Keratinocyte (primary cell): Measurements from ENCODE around the gene PNPLA7. TPM values are rescaled to one million over a fixed set of nuclear protein-coding genes. Genes with fewer than 3 reads are reported as not detected.

ENCODE experiments used
- DNase-seq: peaks from one replicate; pipeline ENCODE4 v3.0.0-alpha.2; 2011; ENCODE audit warnings: low read depth, missing footprints, low spot score
- FAIRE-seq: peaks from 2 replicates; lab custom pipeline; 2011; peaks lifted over from hg19 to GRCh38; lab: Jason Lieb, UNC
- H2AFZ ChIP-seq: 2 replicates; pipeline ENCODE4 v1.6.0; 2012; ENCODE audit warnings: low read length, control low read depth, inconsistent platforms; ENCODE audit not compliant: control insufficient read depth
- H3K27ac ChIP-seq: 2 replicates; pipeline ENCODE4 v1.5.1; 2011; ENCODE audit warnings: low read length; ENCODE audit not compliant: control insufficient read depth, insufficient read depth
- H3K27me3 ChIP-seq: 3 replicates; pipeline ENCODE4 v1.6.0; 2011; ENCODE audit warnings: low read length; ENCODE audit not compliant: control insufficient read depth, insufficient read depth; ENCODE audit errors: extremely low read depth
- H3K36me3 ChIP-seq, 2 experiments: 2 replicates in 1 of 2; 3 replicates in 1 of 2; pipeline ENCODE4 v1.5.1; 2011; ENCODE audit warnings: low read length in 2 of 2, mild to moderate bottlenecking in 1 of 2; ENCODE audit not compliant: control insufficient read depth in 2 of 2, insufficient read depth in 2 of 2; ENCODE audit errors: extremely low read depth in 1 of 2
- H3K4me1 ChIP-seq: 3 replicates; pipeline ENCODE4 v1.5.1; 2011; ENCODE audit warnings: low read length; ENCODE audit not compliant: control insufficient read depth, insufficient read depth; ENCODE audit errors: extremely low read depth
- H3K4me2 ChIP-seq: 3 replicates; pipeline ENCODE4 v1.6.0; 2011; ENCODE audit warnings: low read depth, low read length; ENCODE audit not compliant: control insufficient read depth, insufficient read depth; ENCODE audit errors: extremely low read depth
- H3K4me3 ChIP-seq, 3 experiments: fragments of 200-600 bp in 1 of 3; sonication (generic) in 1 of 3; 2 replicates in 2 of 3; 3 replicates in 1 of 3; pipeline ENCODE4 v1.5.1; 2011 to 2016; ENCODE audit warnings: low read length in 3 of 3, mild to moderate bottlenecking in 3 of 3, control low read depth in 2 of 3, inconsistent platforms in 1 of 3, low read depth in 1 of 3, mixed read lengths in 1 of 3, mixed run types in 1 of 3, moderate library complexity in 1 of 3; ENCODE audit not compliant: control insufficient read depth in 2 of 3, insufficient read depth in 2 of 3; ENCODE audit errors: extremely low read depth in 1 of 3
- H3K79me2 ChIP-seq: 2 replicates; pipeline ENCODE4 v1.6.0; 2012; ENCODE audit warnings: low read length; ENCODE audit not compliant: control insufficient read depth, insufficient read depth
- H3K9ac ChIP-seq: 3 replicates; pipeline ENCODE4 v1.6.0; 2011; ENCODE audit warnings: low read length; ENCODE audit not compliant: control insufficient read depth, insufficient read depth; ENCODE audit errors: extremely low read depth
- H3K9me1 ChIP-seq: 3 replicates; pipeline ENCODE4 v1.6.0; 2011; ENCODE audit warnings: low read length; ENCODE audit not compliant: control insufficient read depth, insufficient read depth; ENCODE audit errors: extremely low read depth
- H3K9me3 ChIP-seq: 2 replicates; pipeline ENCODE4 v1.5.1; 2012; ENCODE audit warnings: low read depth, low read length; ENCODE audit not compliant: control insufficient read depth
- H4K20me1 ChIP-seq: 3 replicates; pipeline ENCODE4 v1.6.0; 2011; ENCODE audit warnings: low read length; ENCODE audit not compliant: control insufficient read depth, insufficient read depth; ENCODE audit errors: extremely low read depth
- EZH2 ChIP-seq: IDR thresholded peaks from one replicate; pipeline ENCODE4 v1.6.1; 2012; ENCODE audit warnings: inconsistent platforms, mild to moderate bottlenecking, low read length, moderate library complexity
- dilution Hi-C: fragments of 300-500 bp; cut with MboI; formaldehyde crosslinking; loops from one replicate; pipeline ENCODE4 v1.7.0; 2020; ENCODE audit warnings: low sequenced_read_pairs; ENCODE audit not compliant: extremely low pct_ligation_motif_present
- polyA plus RNA-seq, 5 experiments: library from polyadenylated mRNA; depleted of rRNA in 3 of 5; stranded (reverse) in 3 of 5; stranded (forward) in 1 of 5; unstranded in 1 of 5; fragments of >200 nt; gene quantifications; 1 replicate in 1 of 5; 2 replicates in 3 of 5; 3 replicates in 1 of 5; pipeline versions ENCODE4 v1.2.1 to v1.2.3, GENCODE V29; 2011 to 2012; ENCODE audit warnings: missing spikeins in 2 of 5, low read depth in 1 of 5, low replicate concordance in 1 of 5
- TF ChIP-seq, protein P1 (sequence below), 3 experiments: IDR thresholded peaks in 1 of 3; conservative IDR thresholded peaks in 1 of 3; optimal IDR thresholded peaks in 1 of 3; 2 replicates in 2 of 3; 3 replicates in 1 of 3; pipeline versions ENCODE3 to v1.5.1; 2011; ENCODE audit warnings: low read length in 3 of 3, mild to moderate bottlenecking in 3 of 3, moderate library complexity in 2 of 3, control low read depth in 1 of 3, inconsistent platforms in 1 of 3; ENCODE audit not compliant: insufficient read depth in 2 of 3; ENCODE audit errors: extremely low read depth in 1 of 3

PNPLA7 gene
- polyA plus RNA-seq, 1 donor (not counting 4 experiments of a cell fraction or from before 2014, with no cell fraction given): 0.34 TPM

DNA sequence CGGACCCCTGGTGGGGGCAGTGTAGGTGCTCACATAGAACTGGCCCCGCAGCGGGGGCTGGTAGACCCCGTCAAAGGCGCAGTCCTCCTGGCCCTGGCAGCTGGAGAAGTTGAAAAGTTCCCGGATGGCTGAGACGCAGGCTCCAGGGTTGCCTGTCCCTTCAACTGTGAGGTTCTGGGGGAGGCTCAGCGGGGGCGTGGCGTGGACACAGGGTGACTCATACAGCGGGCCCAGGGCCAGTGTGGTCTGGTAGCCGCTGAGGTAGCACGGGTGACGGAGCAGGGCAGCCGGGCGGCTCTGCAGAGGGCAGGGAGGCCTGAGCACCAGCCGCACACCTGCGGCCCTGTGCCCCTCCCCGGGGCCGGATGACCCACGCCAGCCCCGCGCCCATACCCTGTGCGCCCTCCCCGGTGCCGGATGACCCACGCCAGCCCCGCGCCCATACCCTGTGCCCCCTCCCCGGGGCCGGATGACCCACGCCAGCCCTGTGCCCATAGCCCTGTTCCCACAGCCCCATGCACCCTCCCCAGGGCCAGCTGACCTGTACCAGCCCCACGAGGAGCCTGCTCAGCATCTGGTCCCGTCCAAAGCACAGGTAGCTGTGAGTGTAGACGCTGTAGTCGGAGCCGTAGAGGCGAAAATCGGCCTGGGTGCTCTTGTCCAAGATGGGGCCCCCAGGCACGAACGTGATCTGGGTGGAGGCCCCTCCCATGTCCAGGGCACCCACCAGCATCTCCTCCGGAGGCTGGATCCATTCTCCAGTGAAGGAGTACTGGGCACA, 114.0 kb downstream of the PNPLA7 start:
- H3K4me3 ChIP-seq: no peak overlapping the region

DNA sequence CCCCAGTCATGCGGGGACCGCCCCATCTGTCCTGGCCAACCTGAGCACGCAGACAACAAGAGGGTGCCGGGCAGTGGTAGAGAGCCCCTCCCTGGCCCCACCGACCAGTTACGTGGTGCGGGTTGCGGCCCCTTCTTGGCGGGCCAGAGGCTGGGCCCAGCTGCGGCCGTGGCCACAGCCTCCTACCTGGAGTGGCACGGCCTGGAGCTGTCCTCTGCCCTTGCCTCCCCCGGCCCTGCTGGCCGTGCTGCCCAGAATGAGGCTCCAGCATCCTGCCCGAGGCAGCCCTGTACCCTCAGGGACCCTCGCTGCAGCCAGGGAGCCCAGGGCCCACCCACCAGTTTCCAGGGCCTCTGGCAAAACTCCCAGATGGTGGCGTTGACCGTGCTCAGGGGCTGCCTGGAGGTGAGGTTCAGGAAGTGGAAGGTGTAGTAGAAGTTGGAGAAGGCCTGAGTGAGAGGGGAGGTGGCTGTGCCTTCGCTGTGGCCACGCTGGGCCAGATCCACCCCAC, 114.8 kb downstream of the PNPLA7 start:
- Histone ChIP-seq H4K20me1 (no peaks in the 10 kb centered on the region), H3K4me3 (no peak overlapping the region), H3K36me3 (no peaks in the 10 kb centered on the region), H3K27me3 (peaks cover 20% of the 10 kb centered on the region), H3K79me2 (no peaks in the 10 kb centered on the region), H3K9me3 (no peaks in the 10 kb centered on the region), H3K9me1 (no peaks in the 10 kb centered on the region), H2AFZ (no peak overlapping the region), H3K4me2 (no peak overlapping the region), H3K27ac (no peak overlapping the region), H3K4me1 (no peaks in the 10 kb centered on the region), H3K9ac (no peak overlapping the region)
- no peak for TF ChIP-seq EZH2
- TF ChIP-seq, protein P1, sequence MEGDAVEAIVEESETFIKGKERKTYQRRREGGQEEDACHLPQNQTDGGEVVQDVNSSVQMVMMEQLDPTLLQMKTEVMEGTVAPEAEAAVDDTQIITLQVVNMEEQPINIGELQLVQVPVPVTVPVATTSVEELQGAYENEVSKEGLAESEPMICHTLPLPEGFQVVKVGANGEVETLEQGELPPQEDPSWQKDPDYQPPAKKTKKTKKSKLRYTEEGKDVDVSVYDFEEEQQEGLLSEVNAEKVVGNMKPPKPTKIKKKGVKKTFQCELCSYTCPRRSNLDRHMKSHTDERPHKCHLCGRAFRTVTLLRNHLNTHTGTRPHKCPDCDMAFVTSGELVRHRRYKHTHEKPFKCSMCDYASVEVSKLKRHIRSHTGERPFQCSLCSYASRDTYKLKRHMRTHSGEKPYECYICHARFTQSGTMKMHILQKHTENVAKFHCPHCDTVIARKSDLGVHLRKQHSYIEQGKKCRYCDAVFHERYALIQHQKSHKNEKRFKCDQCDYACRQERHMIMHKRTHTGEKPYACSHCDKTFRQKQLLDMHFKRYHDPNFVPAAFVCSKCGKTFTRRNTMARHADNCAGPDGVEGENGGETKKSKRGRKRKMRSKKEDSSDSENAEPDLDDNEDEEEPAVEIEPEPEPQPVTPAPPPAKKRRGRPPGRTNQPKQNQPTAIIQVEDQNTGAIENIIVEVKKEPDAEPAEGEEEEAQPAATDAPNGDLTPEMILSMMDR (optimal IDR thresholded peaks at IDR 0.05 in 1 of 3, IDR thresholded peaks at IDR 0.05 in 1 of 3, conservative IDR thresholded peaks at IDR 0.05 in 1 of 3; ENCODE audit: extremely low read depth in 1 of 3, insufficient read depth in 2 of 3, low read length in 3 of 3): no peak
- dilution Hi-C loops: no loop called here
- no peak for DNase-seq
- FAIRE-seq: no peak

More for the DNA sequence above, 114.0 kb downstream of the PNPLA7 start:
- Histone ChIP-seq H2AFZ (no peak overlapping the region), H3K27me3 (peaks cover 20% of the 10 kb centered on the region), H3K36me3 (no peaks in the 10 kb centered on the region), H3K4me1 (no peaks in the 10 kb centered on the region), H3K27ac (no peak overlapping the region), H3K4me2 (no peak overlapping the region), H3K9me3 (no peaks in the 10 kb centered on the region), H3K79me2 (no peaks in the 10 kb centered on the region), H4K20me1 (no peaks in the 10 kb centered on the region), H3K9ac (no peak overlapping the region), H3K9me1 (no peaks in the 10 kb centered on the region)
- DNase-seq (no peak), FAIRE-seq (no peak)
- TF ChIP-seq, protein P1 (optimal IDR thresholded peaks at IDR 0.05 in 1 of 3, IDR thresholded peaks at IDR 0.05 in 1 of 3, conservative IDR thresholded peaks at IDR 0.05 in 1 of 3; ENCODE audit: extremely low read depth in 1 of 3, insufficient read depth in 2 of 3, low read length in 3 of 3): no peak
- no peak for TF ChIP-seq EZH2
- dilution Hi-C loops: no loop called here
